UCSD-AML1 (cell line): ENCODE results near the gene OR10Z1.

Experiments used
- DNase-seq: peaks from one replicate; lab custom pipeline; 2025; ENCODE audit not compliant: unreplicated experiment; lab: John Stamatoyannopoulos, UW

OR10Z1 gene

GRCh38 chr1:158604968-158605367 lies at the start of gene OR10Z1:
Gene OR10Z1 (plus strand): TSS chr1:158605268. CDS start chr1:158606439, 1,171 bp downstream.
- DNase-seq, result no peak

GRCh38 chr1:158559696-158560095 lies 45.4 kb upstream of the OR10Z1 start:
- DNase-seq, result no peak

GRCh38 chr1:158563853-158564252 lies 41.2 kb upstream of the OR10Z1 start:
- no peak for DNase-seq

- no peak for DNase-seq
Measured at GRCh38 chr1:158564608-158565007, 40.5 kb upstream of the OR10Z1 start.

- no peak for DNase-seq
Measured at GRCh38 chr1:158570480-158570879, 34.6 kb upstream of the OR10Z1 start, which contains the start of gene OR6P1. Gene OR6P1 (minus strand): TSS chr1:158570580. CDS start chr1:158563604, 6,976 bp downstream.

- DNase-seq, result no peak
Measured at GRCh38 chr1:158572226-158572625, 32.8 kb upstream of the OR10Z1 start.

GRCh38 chr1:158577561-158577960 lies 27.5 kb upstream of the OR10Z1 start:
- DNase-seq, result no peak

GRCh38 chr1:158579733-158580132 lies 25.3 kb upstream of the OR10Z1 start, which contains the start of gene OR10X1:
Gene OR10X1 (minus strand): TSS chr1:158579899. CDS start chr1:158579899, 0 bp downstream.
- no peak for DNase-seq

GRCh38 chr1:158583962-158584361 lies 21.1 kb upstream of the OR10Z1 start:
- no peak for DNase-seq

GRCh38 chr1:158586942-158587341 lies 18.1 kb upstream of the OR10Z1 start:
- no peak for DNase-seq

- DNase-seq, result no peak
Measured at GRCh38 chr1:158600735-158601134, 4.3 kb upstream of the OR10Z1 start.

- no peak for DNase-seq
Measured at GRCh38 chr1:158607296-158607695, 2.2 kb downstream of the OR10Z1 start.

- DNase-seq, result no peak
Measured at GRCh38 chr1:158611916-158612315, 6.8 kb downstream of the OR10Z1 start.

- DNase-seq, result no peak
Measured at GRCh38 chr1:158613764-158614163, 8.7 kb downstream of the OR10Z1 start.

- no peak for DNase-seq
Measured at GRCh38 chr1:158638146-158638545, 33.1 kb downstream of the OR10Z1 start.

GRCh38 chr1:158638904-158639303 lies 33.8 kb downstream of the OR10Z1 start:
- DNase-seq, result no peak

GRCh38 chr1:158644449-158644848 lies 39.4 kb downstream of the OR10Z1 start:
- DNase-seq, result no peak

GRCh38 chr1:158646465-158646864 lies 41.4 kb downstream of the OR10Z1 start:
- DNase-seq, result no peak

GRCh38 chr1:158649052-158649451 lies 44.0 kb downstream of the OR10Z1 start:
- DNase-seq, result no peak

- DNase-seq, result no peak
Measured at GRCh38 chr1:158652721-158653334, 47.8 kb downstream of the OR10Z1 start.

- no peak for DNase-seq
Measured at GRCh38 chr1:158654086-158654485, 49.0 kb downstream of the OR10Z1 start.

- DNase-seq, result peak; percentile 11
Measured at GRCh38 chr1:158654571-158654970, 49.5 kb downstream of the OR10Z1 start.
